HepG2 (cell line): Measurements from ENCODE around the gene UBTF. TPM values are rescaled to one million over a fixed set of nuclear protein-coding genes. Genes with fewer than 3 reads are reported as not detected.

ENCODE experiments used
- CC2D1A ChIP-seq: sonication (generic); formaldehyde crosslinking; IDR thresholded peaks from 2 replicates; pipeline ENCODE4 v1.8.1; 2023; ENCODE audit warnings: mild to moderate bottlenecking, missing genetic modification reagents
- HNRNPL ChIP-seq: fragments of 200-400 bp; formaldehyde crosslinking; IDR thresholded peaks from 2 replicates; pipeline ENCODE4 v1.6.1; 2017; ENCODE audit warnings: mild to moderate bottlenecking, low read depth, low read length
- MBNL3 ChIP-seq: fragments of 250-450 bp; sonication (Bioruptor Pico); conservative IDR thresholded peaks from 2 replicates; pipeline ENCODE4 v1.8.0; 2022; ENCODE audit warnings: mild to moderate bottlenecking, inconsistent platforms
- PHF5A ChIP-seq: IDR thresholded peaks from one replicate; pipeline ENCODE4 v1.6.1; 2018; ENCODE audit warnings: low read depth, missing genetic modification reagents; ENCODE audit not compliant: unreplicated experiment
- PRMT3 ChIP-seq: sonication (generic); formaldehyde crosslinking; IDR thresholded peaks from 2 replicates; pipeline ENCODE4 v1.8.1; 2022; ENCODE audit warnings: low read depth, mild to moderate bottlenecking, moderate library complexity, missing genetic modification reagents, borderline replicate concordance
- TBL1XR1 ChIP-seq: fragments of 150-350 bp; IDR thresholded peaks from 2 replicates; pipeline ENCODE4 v1.6.1; 2014; ENCODE audit warnings: borderline replicate concordance, low read length; ENCODE audit not compliant: partially characterized antibody
- ZBTB21 ChIP-seq: sonication (generic); formaldehyde crosslinking; IDR thresholded peaks from 2 replicates; pipeline ENCODE4 v1.4.0; 2020; ENCODE audit warnings: missing genetic modification reagents
- ZBTB42 ChIP-seq: sonication (generic); formaldehyde crosslinking; IDR thresholded peaks from 2 replicates; pipeline ENCODE4 v1.5.0; 2020; ENCODE audit warnings: mild to moderate bottlenecking, missing genetic modification reagents
- ZNF143 ChIP-seq: sonication (generic); formaldehyde crosslinking; IDR thresholded peaks from 2 replicates; pipeline ENCODE4 v1.4.0; 2020; ENCODE audit warnings: missing genetic modification reagents
- ZNF225 ChIP-seq: sonication (generic); formaldehyde crosslinking; IDR thresholded peaks from 2 replicates; pipeline ENCODE4 v1.4.0; 2020; ENCODE audit warnings: mild to moderate bottlenecking, missing genetic modification reagents
- ZNF337 ChIP-seq: sonication (generic); formaldehyde crosslinking; IDR thresholded peaks from 2 replicates; pipeline ENCODE4 v1.5.1; 2020; ENCODE audit warnings: missing genetic modification reagents, low read depth, mild to moderate bottlenecking, borderline replicate concordance
- ZNF75D ChIP-seq: sonication (generic); formaldehyde crosslinking; IDR thresholded peaks from 2 replicates; pipeline ENCODE4 v1.8.1; 2023; ENCODE audit warnings: missing genetic modification reagents, mild to moderate bottlenecking, borderline replicate concordance
- ZNF879 ChIP-seq: sonication (generic); formaldehyde crosslinking; IDR thresholded peaks from 2 replicates; pipeline ENCODE4 v1.8.1; 2023; ENCODE audit warnings: missing genetic modification reagents
- polyA plus RNA-seq, 8 experiments: library from polyadenylated mRNA; depleted of rRNA in 3 of 8; stranded (reverse) in 7 of 8; unstranded in 1 of 8; fragments of >200 nt; fragmentation: Illumina TruSeq in 4 of 8; extraction: Trizol in 4 of 8; gene quantifications; 2 replicates each; pipeline versions ENCODE4 v1.2.1 to v1.2.3, GENCODE V29; 2011 to 2016; ENCODE audit warnings: low read depth in 4 of 8, missing spikeins in 1 of 8, mixed read lengths in 1 of 8; ENCODE audit not compliant: insufficient read depth in 1 of 8
- total RNA-seq, 5 experiments: library from RNA; depleted of rRNA; stranded (reverse); fragments of >200 nt; fragmentation: Illumina TruSeq; extraction: Trizol; gene quantifications; 2 replicates each; pipeline ENCODE4 v1.2.3, GENCODE V29; 2016; ENCODE audit warnings: low read depth in 1 of 5
- TF ChIP-seq, protein P1 (sequence below): sonication (generic); formaldehyde crosslinking; IDR thresholded peaks from 2 replicates; pipeline ENCODE4 v1.9.0; 2021; ENCODE audit warnings: mild to moderate bottlenecking, missing genetic modification reagents
- TF ChIP-seq, protein P2 (sequence below): sonication (generic); formaldehyde crosslinking; IDR thresholded peaks from 2 replicates; pipeline ENCODE4 v1.9.0; 2021; ENCODE audit warnings: missing genetic modification reagents, mild to moderate bottlenecking, borderline replicate concordance
- TF ChIP-seq, protein P3 (sequence below): sonication (generic); formaldehyde crosslinking; IDR thresholded peaks from 2 replicates; pipeline ENCODE4 v1.5.0; 2020; ENCODE audit warnings: missing genetic modification reagents
- TF ChIP-seq, protein P4 (sequence below): sonication (generic); formaldehyde crosslinking; IDR thresholded peaks from 2 replicates; pipeline ENCODE4 v1.4.0; 2020; ENCODE audit warnings: missing genetic modification reagents, borderline replicate concordance

The UBTF gene
- total and polyA plus RNA-seq, 2 of the 13 experiments (the other 11 are each of a cell fraction or from before 2014, with no cell fraction given): 15.2 to 60.9 TPM

DNA sequence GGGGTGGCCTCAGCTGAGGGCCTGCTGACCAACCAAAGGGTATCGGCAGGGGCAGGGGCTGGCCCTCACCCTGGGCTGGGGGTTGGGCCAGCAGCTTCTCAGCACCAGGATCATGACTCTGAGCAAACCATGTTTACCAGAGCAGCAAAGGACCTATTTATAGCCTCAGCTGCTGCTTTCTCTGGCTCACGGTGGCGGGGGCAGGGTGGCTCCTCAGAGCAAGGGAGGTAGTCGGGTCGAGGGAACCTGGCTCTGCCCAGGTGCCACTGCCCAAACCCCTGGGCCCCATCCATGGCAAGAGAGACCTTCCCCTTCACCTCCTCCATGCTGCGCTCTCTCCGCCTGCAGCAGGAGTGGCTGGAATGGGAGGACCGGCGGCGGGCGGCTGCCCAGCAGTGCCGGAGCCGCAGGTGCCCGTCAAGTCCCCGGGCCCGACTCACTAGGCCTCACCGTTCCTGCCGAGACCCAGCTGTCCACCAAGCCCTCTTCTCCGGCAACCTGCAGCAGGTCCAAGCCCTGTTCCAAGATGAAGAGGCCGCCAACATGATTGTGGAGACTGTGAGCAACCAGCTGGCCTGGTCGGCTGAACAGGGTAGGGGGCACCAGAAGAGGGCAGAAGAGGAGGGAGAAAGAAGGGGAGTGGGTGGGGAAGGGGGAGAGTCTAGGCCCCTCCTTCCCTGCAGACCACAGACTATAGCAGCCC, 48.8 kb downstream of the UBTF start, which contains the start of gene ASB16 (continued):
- TF ChIP-seq PHF5A (CRISPR knock-in tag) (no peak), ZNF879 (CRISPR knock-in tag) (no peak), ZNF75D (no peak), HNRNPL (0 out of 2 replicates have a peak, but pooled peaks have one; percentile 72), ZBTB21 (CRISPR knock-in tag) (no peak), TBL1XR1 (no peak), ZBTB42 (CRISPR knock-in tag) (no peak), ZNF337 (no peak), CC2D1A (CRISPR knock-in tag) (no peak), ZNF225 (no peak), ZNF143 (CRISPR knock-in tag) (no peak), PRMT3 (CRISPR knock-in tag) (no peak), MBNL3 (no peak)
- TF ChIP-seq, protein P1, sequence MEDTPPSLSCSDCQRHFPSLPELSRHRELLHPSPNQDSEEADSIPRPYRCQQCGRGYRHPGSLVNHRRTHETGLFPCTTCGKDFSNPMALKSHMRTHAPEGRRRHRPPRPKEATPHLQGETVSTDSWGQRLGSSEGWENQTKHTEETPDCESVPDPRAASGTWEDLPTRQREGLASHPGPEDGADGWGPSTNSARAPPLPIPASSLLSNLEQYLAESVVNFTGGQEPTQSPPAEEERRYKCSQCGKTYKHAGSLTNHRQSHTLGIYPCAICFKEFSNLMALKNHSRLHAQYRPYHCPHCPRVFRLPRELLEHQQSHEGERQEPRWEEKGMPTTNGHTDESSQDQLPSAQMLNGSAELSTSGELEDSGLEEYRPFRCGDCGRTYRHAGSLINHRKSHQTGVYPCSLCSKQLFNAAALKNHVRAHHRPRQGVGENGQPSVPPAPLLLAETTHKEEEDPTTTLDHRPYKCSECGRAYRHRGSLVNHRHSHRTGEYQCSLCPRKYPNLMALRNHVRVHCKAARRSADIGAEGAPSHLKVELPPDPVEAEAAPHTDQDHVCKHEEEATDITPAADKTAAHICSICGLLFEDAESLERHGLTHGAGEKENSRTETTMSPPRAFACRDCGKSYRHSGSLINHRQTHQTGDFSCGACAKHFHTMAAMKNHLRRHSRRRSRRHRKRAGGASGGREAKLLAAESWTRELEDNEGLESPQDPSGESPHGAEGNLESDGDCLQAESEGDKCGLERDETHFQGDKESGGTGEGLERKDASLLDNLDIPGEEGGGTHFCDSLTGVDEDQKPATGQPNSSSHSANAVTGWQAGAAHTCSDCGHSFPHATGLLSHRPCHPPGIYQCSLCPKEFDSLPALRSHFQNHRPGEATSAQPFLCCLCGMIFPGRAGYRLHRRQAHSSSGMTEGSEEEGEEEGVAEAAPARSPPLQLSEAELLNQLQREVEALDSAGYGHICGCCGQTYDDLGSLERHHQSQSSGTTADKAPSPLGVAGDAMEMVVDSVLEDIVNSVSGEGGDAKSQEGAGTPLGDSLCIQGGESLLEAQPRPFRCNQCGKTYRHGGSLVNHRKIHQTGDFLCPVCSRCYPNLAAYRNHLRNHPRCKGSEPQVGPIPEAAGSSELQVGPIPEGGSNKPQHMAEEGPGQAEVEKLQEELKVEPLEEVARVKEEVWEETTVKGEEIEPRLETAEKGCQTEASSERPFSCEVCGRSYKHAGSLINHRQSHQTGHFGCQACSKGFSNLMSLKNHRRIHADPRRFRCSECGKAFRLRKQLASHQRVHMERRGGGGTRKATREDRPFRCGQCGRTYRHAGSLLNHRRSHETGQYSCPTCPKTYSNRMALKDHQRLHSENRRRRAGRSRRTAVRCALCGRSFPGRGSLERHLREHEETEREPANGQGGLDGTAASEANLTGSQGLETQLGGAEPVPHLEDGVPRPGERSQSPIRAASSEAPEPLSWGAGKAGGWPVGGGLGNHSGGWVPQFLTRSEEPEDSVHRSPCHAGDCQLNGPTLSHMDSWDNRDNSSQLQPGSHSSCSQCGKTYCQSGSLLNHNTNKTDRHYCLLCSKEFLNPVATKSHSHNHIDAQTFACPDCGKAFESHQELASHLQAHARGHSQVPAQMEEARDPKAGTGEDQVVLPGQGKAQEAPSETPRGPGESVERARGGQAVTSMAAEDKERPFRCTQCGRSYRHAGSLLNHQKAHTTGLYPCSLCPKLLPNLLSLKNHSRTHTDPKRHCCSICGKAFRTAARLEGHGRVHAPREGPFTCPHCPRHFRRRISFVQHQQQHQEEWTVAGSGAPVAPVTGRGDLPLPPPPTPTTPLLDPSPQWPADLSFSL (CRISPR knock-in tag): no peak
- TF ChIP-seq, protein P2, sequence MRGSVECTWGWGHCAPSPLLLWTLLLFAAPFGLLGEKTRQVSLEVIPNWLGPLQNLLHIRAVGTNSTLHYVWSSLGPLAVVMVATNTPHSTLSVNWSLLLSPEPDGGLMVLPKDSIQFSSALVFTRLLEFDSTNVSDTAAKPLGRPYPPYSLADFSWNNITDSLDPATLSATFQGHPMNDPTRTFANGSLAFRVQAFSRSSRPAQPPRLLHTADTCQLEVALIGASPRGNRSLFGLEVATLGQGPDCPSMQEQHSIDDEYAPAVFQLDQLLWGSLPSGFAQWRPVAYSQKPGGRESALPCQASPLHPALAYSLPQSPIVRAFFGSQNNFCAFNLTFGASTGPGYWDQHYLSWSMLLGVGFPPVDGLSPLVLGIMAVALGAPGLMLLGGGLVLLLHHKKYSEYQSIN (CRISPR knock-in tag): no peak
- TF ChIP-seq, protein P3, sequence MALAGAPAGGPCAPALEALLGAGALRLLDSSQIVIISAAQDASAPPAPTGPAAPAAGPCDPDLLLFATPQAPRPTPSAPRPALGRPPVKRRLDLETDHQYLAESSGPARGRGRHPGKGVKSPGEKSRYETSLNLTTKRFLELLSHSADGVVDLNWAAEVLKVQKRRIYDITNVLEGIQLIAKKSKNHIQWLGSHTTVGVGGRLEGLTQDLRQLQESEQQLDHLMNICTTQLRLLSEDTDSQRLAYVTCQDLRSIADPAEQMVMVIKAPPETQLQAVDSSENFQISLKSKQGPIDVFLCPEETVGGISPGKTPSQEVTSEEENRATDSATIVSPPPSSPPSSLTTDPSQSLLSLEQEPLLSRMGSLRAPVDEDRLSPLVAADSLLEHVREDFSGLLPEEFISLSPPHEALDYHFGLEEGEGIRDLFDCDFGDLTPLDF (CRISPR knock-in tag): no peak
- TF ChIP-seq, protein P4, sequence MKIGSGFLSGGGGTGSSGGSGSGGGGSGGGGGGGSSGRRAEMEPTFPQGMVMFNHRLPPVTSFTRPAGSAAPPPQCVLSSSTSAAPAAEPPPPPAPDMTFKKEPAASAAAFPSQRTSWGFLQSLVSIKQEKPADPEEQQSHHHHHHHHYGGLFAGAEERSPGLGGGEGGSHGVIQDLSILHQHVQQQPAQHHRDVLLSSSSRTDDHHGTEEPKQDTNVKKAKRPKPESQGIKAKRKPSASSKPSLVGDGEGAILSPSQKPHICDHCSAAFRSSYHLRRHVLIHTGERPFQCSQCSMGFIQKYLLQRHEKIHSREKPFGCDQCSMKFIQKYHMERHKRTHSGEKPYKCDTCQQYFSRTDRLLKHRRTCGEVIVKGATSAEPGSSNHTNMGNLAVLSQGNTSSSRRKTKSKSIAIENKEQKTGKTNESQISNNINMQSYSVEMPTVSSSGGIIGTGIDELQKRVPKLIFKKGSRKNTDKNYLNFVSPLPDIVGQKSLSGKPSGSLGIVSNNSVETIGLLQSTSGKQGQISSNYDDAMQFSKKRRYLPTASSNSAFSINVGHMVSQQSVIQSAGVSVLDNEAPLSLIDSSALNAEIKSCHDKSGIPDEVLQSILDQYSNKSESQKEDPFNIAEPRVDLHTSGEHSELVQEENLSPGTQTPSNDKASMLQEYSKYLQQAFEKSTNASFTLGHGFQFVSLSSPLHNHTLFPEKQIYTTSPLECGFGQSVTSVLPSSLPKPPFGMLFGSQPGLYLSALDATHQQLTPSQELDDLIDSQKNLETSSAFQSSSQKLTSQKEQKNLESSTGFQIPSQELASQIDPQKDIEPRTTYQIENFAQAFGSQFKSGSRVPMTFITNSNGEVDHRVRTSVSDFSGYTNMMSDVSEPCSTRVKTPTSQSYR (CRISPR knock-in tag): peak; percentile 74
